Upper lobe of right lung (tissue), 1 donor: Measurements from ENCODE around the gene GALE. TPM values are rescaled to one million over a fixed set of nuclear protein-coding genes. Genes with fewer than 3 reads are reported as not detected.
A peak's percentile ranks its signal among the peaks of the same experiment; 100 is the strongest.
"Not testable (repeated sequence)": the region's sequence is repeated elsewhere in the genome, so short reads cannot be mapped to it uniquely, and the experiment has no call there.

ENCODE experiments used
- ATAC-seq: fragments of 200-7000 bp; cut with Tn5 transposase; one replicate; pipeline ENCODE4 v1.9.1; 2020; ENCODE audit warnings: mild to moderate bottlenecking, moderate library complexity
- DNase-seq: peaks from one replicate; pipeline ENCODE4 v3.0.0-alpha.2; 2020
- H3K27ac ChIP-seq: fragments of 200-600 bp; one replicate; pipeline ENCODE4 v1.8.0; 2022
- H3K27me3 ChIP-seq: fragments of 200-600 bp; one replicate; pipeline ENCODE4 v1.8.0; 2022; ENCODE audit warnings: mild to moderate bottlenecking
- H3K36me3 ChIP-seq: fragments of 200-600 bp; one replicate; pipeline ENCODE4 v1.8.0; 2022
- H3K4me1 ChIP-seq: fragments of 200-600 bp; one replicate; pipeline ENCODE4 v1.8.0; 2022
- H3K4me3 ChIP-seq: fragments of 200-600 bp; one replicate; pipeline ENCODE4 v1.8.0; 2022; ENCODE audit warnings: mild to moderate bottlenecking
- H3K9me3 ChIP-seq: fragments of 200-600 bp; one replicate; pipeline ENCODE4 v1.8.0; 2022
- intact Hi-C: fragments of 100-400 bp; cut with DNase I; formaldehyde crosslinking; loops from one replicate; pipeline ENCODE4 v1.11.0; 2022
- total RNA-seq: library from RNA; stranded (reverse); fragmentation: NEBNext Ultra II Directional; extraction: Animal tissue kit (Norgen Biotek cat#: 25700); gene quantifications from one replicate; pipeline ENCODE4 v1.2.1, GENCODE V29; 2021
- TF ChIP-seq, protein P1 (sequence below): fragments of 200-600 bp; IDR thresholded peaks from one replicate; pipeline ENCODE4 v1.8.0; 2022; ENCODE audit warnings: antibody characterized with exemption
- donor health status: DM: no; HTN: yes; CAD: no; lungs with severe emphysema.

The GALE gene
- total RNA-seq, 1 donor from 2014 or later = 62.9 TPM

DNA sequence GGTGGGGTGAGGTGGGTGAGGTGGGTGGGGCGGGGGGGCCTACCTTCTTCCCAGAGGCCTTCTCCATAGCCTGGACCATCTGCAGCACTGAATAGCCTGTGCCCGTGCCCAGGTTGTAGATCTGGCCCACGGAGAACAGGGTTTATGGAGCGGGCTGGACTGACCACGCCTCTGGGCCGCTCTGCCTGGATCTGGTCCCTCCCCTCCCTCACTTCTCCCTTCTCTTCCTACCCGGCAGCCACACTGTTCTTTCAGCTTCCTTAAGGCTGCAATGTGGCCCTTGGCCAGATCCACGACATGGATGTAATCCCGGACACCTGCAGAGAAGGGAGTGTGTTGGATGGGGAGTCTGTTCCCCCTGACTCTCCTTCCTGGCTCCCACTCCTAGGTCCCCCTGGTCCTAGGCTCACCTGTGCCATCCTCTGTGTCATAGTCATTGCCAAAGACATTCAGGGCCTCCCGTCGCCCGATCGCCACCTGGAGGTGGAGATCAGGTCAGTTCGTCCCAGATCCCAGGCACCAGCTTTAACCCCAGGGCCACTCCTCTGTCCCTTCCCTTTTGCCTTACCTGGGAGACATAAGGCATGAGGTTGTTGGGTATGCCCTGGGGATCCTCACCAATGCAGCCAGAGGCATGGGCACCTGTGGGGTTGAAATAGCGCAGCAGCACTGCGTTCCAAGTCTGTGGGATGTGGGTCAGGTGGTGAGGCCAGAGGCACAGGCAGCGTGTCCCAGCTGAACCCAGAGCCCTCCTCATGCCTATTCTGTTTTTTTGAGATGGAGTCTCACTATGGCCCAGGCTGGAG is 3.9 kb downstream of the GALE start:
- H3K4me1 ChIP-seq = peaks cover 39% of the 10 kb centered on the region
- no peak overlapping the region for H3K4me3 ChIP-seq
- ATAC-seq (no peak), DNase-seq (no peak)
- H3K27ac ChIP-seq = no peak overlapping the region
- intact Hi-C loops = no loop called here
- H3K36me3 ChIP-seq = peaks cover 43% of the 10 kb centered on the region
- TF ChIP-seq, protein P1, sequence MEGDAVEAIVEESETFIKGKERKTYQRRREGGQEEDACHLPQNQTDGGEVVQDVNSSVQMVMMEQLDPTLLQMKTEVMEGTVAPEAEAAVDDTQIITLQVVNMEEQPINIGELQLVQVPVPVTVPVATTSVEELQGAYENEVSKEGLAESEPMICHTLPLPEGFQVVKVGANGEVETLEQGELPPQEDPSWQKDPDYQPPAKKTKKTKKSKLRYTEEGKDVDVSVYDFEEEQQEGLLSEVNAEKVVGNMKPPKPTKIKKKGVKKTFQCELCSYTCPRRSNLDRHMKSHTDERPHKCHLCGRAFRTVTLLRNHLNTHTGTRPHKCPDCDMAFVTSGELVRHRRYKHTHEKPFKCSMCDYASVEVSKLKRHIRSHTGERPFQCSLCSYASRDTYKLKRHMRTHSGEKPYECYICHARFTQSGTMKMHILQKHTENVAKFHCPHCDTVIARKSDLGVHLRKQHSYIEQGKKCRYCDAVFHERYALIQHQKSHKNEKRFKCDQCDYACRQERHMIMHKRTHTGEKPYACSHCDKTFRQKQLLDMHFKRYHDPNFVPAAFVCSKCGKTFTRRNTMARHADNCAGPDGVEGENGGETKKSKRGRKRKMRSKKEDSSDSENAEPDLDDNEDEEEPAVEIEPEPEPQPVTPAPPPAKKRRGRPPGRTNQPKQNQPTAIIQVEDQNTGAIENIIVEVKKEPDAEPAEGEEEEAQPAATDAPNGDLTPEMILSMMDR = no peak
- no peaks in the 10 kb centered on the region for H3K9me3 ChIP-seq
- H3K27me3 ChIP-seq = no peaks in the 10 kb centered on the region

DNA sequence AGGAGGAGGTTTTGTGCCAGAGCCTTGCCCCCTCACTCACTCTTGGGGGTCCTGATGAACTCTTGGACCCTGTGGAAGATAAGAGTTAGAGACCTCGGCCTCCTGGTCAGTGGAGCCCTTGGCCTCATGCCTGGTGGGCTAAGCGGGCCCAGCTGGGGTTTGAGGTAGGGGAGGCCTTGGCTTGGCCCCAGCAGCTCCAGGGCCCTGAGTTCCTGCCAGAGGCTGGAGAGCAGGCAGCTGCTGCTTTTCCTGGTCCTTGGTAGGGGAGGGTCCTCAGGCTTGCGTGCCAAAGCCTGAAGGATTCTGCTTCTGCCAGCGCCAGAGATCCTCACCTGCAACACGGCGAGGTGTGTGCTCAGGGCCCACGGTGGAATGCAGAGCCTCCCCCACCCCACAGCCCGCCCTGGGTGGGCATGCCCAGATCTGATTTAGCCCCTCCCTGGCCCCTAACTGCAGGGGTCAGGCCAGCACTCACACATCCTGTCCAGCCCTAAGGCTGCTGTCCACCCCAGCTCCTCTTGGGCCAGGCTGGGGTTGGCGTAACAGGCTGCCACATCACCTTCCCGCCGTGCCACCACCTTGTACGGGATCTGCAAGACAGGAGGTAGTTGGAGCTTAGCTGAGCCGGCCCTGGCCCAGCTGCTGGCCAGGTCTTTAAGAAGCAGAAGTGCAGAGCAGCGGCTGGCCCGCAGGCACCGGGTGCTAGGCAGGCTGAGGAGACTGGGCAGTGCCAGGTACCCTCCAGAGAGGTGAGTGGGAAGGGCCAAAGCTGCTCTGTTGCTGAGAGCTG is 4.7 kb downstream of the GALE start:
- DNase-seq = no peak
- Histone ChIP-seq H3K36me3 (peaks cover 43% of the 10 kb centered on the region), H3K9me3 (no peaks in the 10 kb centered on the region), H3K27me3 (no peaks in the 10 kb centered on the region), H3K4me1 (peaks cover 33% of the 10 kb centered on the region), H3K4me3 (no peak overlapping the region), H3K27ac (no peak overlapping the region)
- intact Hi-C loops = no loop called here
- TF ChIP-seq, protein P1 = no peak
- ATAC-seq = no peak

DNA sequence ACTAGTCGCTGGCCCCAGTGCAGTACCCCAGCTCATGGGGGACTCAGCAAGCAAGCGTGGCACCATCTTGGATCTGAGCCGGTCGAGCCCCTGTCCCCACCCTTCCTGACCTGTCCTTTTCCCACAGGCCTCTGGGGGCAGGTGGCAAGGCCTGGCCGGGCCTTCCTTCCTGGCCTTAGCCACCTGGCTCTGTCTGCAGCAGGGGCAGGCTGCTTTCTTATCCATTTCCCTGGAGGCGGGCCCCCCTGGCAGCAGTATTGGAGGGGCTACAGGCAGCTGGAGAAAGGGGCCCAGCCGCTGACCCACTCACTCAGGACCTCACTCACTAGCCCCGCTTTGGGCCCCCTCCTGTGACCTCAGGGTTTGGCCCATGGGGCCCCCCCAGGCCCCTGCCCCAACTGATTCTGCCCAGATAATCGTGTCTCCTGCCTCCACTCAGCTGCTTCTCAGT is 5.8 kb downstream of the GALE start:
- intact Hi-C loops, H3K27ac ChIP-seq, H3K27me3 ChIP-seq, DNase-seq, ATAC-seq, H3K9me3 ChIP-seq, H3K4me3 ChIP-seq: not testable (repeated sequence)
- Histone ChIP-seq H3K4me1 (peaks cover 39% of the 10 kb centered on the region), H3K36me3 (peaks cover 43% of the 10 kb centered on the region)

DNA sequence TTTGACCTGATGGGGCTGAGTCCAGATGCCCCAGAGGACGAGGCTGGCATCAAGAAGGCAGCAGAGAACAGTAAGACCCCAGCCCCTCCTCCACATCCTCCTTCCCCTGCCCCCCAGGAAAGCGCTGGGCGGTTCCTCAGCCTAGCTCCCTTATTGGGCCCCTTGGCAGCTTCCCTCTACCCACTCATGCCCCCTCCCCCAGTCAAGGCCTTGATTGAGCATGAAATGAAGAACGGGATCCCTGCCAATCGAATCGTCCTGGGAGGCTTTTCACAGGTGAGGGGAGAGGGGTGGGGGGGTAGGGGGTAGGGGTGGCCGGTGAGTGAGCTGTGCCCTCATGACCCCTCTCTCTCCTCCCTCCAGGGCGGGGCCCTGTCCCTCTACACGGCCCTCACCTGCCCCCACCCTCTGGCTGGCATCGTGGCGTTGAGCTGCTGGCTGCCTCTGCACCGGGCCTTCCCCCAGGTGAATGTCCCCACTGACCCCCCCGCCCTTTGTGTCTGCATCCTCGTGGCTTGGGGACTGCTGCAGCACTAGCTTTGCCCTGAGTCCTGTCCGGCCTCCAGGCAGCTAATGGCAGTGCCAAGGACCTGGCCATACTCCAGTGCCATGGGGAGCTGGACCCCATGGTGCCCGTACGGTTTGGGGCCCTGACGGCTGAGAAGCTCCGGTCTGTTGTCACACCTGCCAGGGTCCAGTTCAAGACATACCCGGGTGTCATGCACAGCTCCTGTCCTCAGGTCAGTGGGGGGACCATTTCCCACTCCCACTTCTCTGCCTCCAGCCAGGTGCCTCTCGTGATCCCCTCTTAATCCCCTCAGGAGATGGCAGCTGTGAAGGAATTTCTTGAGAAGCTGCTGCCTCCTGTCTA is 6.5 kb downstream of the GALE start:
- ATAC-seq = no peak
- DNase-seq = peak; percentile 68
- Histone ChIP-seq H3K4me1 (peaks cover 32% of the 10 kb centered on the region), H3K36me3 (peaks cover 43% of the 10 kb centered on the region), H3K27ac (peak overlapping the region; percentile 30), H3K9me3 (no peaks in the 10 kb centered on the region), H3K27me3 (no peaks in the 10 kb centered on the region), H3K4me3 (no peak overlapping the region)
- intact Hi-C loops = no loop called here
- TF ChIP-seq, protein P1 = no peak

DNA sequence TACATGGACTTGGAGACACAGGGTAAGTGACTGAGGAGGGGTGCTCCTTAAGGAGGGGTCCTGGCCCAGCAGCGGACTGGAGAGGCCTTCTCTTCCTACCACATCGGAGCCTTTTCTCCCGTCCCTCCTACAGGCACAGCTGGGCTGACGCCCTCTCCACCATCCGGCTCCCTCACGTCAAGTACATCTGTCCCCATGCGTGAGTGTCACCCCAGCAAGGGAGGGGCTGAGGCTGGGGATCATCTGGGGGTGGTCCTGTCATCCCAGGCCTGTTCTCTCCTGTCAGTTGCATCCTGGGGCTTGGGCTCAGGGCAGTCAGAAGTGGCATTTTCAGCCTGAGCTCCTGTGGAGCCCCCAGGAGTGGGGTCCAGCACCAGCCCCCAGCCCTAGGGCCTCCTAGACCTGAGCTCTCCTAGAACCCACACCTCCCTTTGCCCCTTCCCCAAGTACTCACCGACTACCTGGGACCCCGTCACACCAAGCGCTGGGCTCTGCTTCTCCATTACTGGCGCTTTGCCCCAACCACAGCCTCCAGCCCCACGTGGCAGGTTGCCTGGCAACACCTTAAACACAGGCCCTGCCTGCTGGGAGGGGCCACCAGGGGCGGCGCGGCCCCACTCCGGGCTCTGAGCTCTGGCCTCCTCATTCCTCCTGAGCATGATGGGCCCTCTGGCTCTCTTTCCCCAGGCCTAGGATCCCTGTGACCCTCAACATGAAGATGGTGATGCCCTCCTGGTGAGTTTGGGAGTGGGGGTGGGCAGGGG is 7.4 kb downstream of the GALE start:
- peaks cover 25% of the 10 kb centered on the region for H3K4me1 ChIP-seq
- TF ChIP-seq, protein P1 = no peak
- intact Hi-C loops = no loop called here
- peak overlapping the region; percentile 30 for H3K27ac ChIP-seq
- ATAC-seq (peak; percentile 53), DNase-seq (peak; percentile 87)
- H3K9me3 ChIP-seq = no peaks in the 10 kb centered on the region
- no peaks in the 10 kb centered on the region for H3K27me3 ChIP-seq
- peaks cover 51% of the 10 kb centered on the region for H3K36me3 ChIP-seq
- H3K4me3 ChIP-seq = no peak overlapping the region
